ENCODE results near the gene PECR. TPM values are rescaled to one million over a fixed set of nuclear protein-coding genes. Genes with fewer than 3 reads are reported as not detected.

PECR gene
- total RNA-seq, 2 donors from 2014 or later = 2.0 to 6.0 TPM

DNA sequence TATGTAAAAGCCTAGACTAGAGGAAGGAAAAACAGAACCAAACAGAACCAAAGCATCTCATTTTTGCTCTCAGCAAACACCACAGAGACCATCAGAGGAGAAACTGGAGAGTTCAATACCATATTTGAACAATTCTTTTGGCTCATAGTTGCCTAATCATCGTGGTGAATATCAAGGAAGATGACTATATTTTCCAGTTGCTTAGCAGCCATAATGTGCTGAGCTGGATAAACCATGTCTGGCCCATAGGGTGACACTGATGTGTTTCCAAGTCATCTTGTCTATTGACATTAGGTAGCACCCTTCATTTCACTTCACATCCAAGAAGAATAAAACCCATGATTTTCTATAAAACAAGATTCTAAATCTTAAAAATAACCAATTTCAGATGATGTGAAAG is 21.6 kb upstream of the PECR start:
- H3K9me3 ChIP-seq = no peaks in the 10 kb centered on the region
- no peaks in the 10 kb centered on the region for H3K27me3 ChIP-seq
- TF ChIP-seq, protein P1, sequence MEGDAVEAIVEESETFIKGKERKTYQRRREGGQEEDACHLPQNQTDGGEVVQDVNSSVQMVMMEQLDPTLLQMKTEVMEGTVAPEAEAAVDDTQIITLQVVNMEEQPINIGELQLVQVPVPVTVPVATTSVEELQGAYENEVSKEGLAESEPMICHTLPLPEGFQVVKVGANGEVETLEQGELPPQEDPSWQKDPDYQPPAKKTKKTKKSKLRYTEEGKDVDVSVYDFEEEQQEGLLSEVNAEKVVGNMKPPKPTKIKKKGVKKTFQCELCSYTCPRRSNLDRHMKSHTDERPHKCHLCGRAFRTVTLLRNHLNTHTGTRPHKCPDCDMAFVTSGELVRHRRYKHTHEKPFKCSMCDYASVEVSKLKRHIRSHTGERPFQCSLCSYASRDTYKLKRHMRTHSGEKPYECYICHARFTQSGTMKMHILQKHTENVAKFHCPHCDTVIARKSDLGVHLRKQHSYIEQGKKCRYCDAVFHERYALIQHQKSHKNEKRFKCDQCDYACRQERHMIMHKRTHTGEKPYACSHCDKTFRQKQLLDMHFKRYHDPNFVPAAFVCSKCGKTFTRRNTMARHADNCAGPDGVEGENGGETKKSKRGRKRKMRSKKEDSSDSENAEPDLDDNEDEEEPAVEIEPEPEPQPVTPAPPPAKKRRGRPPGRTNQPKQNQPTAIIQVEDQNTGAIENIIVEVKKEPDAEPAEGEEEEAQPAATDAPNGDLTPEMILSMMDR (IDR thresholded peaks at IDR 0.05) = no peak
- no peak overlapping the region for H3K4me3 ChIP-seq
- no peaks in the 10 kb centered on the region for H3K36me3 ChIP-seq
- peaks cover 0 to 3% of the 10 kb centered on the region in 2 donors for H3K4me1 ChIP-seq
- no peak overlapping the region for H3K27ac ChIP-seq
- no peak for DNase-seq (ENCODE audit: low spot score)

DNA sequence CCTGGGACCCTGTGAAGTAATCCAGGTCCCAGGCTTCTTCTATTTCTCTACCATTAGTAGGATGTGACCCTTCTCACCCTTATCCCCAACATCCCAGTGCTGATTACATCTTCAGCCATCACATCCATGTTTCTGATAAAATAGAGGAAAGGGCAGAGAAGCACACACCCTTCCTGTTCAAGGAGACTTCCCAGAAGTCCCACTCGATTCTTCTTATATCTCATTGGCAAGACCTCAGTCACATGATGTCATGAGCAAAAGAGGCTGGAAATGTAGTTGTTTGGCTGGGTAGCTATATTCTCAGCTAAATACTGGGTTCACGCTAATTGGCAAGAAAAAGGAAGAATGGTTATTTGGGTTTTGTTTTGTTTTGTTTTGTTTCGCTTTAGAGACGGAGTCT is 19.5 kb upstream of the PECR start:
- TF ChIP-seq, protein P1 (IDR thresholded peaks at IDR 0.05) = no peak

DNA sequence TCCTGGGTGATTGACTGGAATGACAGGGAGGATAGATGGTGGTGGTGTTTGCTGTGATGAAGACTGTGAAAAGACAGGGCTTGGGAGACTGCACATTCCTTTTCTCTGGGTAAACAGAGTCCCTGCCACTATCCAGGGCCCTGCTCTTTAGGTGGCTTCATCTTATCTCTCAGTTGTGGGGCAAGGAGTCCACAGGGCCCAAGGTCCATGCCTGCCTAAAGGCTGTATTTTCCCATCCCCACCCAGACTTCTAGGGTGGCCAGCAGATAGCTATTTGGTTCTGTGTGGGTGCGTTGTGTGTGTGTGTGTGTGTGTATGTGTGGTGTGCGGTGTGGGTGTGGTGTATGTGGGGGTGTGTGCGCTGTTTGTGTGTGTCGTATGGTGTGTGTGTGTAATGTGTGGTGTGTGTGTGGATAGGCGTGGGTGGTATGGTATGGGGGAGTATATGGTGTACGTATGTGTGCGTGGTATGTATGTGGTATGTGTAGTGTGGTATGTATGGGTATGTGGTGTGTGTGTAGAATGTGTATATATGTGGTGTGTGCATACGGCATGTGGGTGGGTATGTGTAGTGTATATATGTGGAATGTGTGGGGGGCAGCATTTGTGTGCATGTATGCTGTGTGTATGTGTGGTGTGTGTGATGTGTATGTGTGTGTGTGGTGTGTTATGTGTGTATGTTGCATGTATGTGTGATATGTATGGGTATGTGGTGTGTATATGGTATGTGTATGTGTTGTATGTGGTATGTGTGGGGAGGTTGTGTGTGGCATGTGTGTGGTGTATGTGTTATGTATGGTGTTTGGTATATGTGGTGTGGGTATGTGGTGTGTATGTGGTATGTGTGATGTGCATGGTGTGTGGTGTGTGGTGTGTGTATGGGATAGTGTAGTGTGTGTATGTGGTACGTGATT is 17.1 kb upstream of the PECR start:
- no peaks in the 10 kb centered on the region for H3K36me3 ChIP-seq
- no peaks in the 10 kb centered on the region for H3K4me1 ChIP-seq
- no peaks in the 10 kb centered on the region for H3K9me3 ChIP-seq
- no peak overlapping the region for H3K4me3 ChIP-seq
- no peak for DNase-seq (ENCODE audit: low spot score)
- H3K27ac ChIP-seq = no peak overlapping the region
- TF ChIP-seq, protein P1 (IDR thresholded peaks at IDR 0.05) = no peak
- no peaks in the 10 kb centered on the region for H3K27me3 ChIP-seq

More for the DNA sequence above, 19.5 kb upstream of the PECR start:
- DNase-seq (ENCODE audit: low spot score) = no peak
- no peak overlapping the region for H3K27ac ChIP-seq
- H3K27me3 ChIP-seq = no peaks in the 10 kb centered on the region
- H3K9me3 ChIP-seq = no peaks in the 10 kb centered on the region
- no peak overlapping the region for H3K4me3 ChIP-seq
- no peaks in the 10 kb centered on the region for H3K36me3 ChIP-seq
- H3K4me1 ChIP-seq = no peaks in the 10 kb centered on the region

DNA sequence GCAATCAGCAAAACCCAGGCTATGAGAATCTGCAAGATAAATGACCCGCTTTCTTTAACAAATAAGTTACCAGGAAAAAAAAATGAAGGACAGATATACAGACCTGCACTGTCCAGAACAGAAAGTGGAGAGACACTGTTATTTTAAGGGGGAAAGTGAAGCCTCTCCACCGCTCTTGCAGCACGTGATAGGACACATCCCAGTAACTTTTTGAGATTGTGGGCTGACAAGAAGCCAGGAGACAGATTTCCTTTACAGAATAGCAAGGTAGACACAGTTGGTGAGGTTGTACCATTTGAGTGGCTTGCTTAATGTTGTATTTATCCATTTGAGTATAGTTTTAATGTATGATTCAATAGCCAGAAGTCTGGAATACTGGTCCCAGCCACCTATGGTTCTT is 13.1 kb upstream of the PECR start:
- Histone ChIP-seq H3K9me3 (no peaks in the 10 kb centered on the region), H3K4me3 (no peak overlapping the region), H3K27ac (no peak overlapping the region), H3K4me1 (no peaks in the 10 kb centered on the region), H3K36me3 (no peaks in the 10 kb centered on the region), H3K27me3 (no peaks in the 10 kb centered on the region)
- no peak for DNase-seq (ENCODE audit: low spot score)
- TF ChIP-seq, protein P1 (IDR thresholded peaks at IDR 0.05) = no peak

DNA sequence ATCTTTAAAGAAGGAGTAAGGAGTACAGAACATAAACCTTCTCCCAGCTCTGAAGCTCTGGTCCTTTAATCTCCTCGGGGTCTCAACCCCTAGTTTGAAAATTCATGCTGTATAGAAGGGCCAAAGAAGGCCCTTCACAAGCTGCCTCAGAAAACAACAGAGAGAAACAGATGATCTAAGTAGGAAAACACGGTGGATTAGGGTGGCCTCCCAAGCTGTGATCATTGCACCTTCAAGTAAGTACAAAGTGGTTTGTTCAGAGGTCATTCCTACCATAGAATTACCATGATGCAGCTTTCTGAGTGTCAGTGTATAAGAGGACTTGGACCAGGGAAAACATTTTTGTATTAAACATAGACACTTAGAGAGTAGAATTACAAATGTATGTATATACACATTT is 11.0 kb upstream of the PECR start:
- no peak for DNase-seq (ENCODE audit: low spot score)
- Histone ChIP-seq H3K36me3 (no peaks in the 10 kb centered on the region), H3K4me3 (no peak overlapping the region), H3K4me1 (no peaks in the 10 kb centered on the region), H3K27me3 (no peaks in the 10 kb centered on the region), H3K27ac (no peak overlapping the region), H3K9me3 (no peaks in the 10 kb centered on the region)
- TF ChIP-seq, protein P1 (IDR thresholded peaks at IDR 0.05) = no peak

Data from right atrium auricular region (tissue), 2 donors.